Vagina (tissue), 2 donors: ENCODE data around the gene HSD3B2.

Experiments
- CTCF ChIP-seq, 3 experiments: fragments of 450-650 bp in 2 of 3; fragments of 200-600 bp in 1 of 3; sonication (generic) in 1 of 3; IDR thresholded peaks; one replicate each; pipeline ENCODE4 v1.5.1; 2017 to 2019; ENCODE audit warnings: antibody characterized with exemption in 3 of 3, mild to moderate bottlenecking in 2 of 3, moderate library complexity in 2 of 3
- POLR2A ChIP-seq, 2 donors: fragments of 450-650 bp; IDR thresholded peaks; one replicate each; pipeline ENCODE4 v1.6.1; 2017; ENCODE audit warnings: antibody characterized with exemption in 2 of 2, mild to moderate bottlenecking in 2 of 2, moderate library complexity in 2 of 2
- POLR2AphosphoS5 ChIP-seq, 2 donors: sonication (generic); formaldehyde crosslinking; IDR thresholded peaks; one replicate each; pipeline ENCODE4 v1.9.0; 2017; ENCODE audit warnings: antibody characterized with exemption in 2 of 2, mild to moderate bottlenecking in 2 of 2, low read depth in 1 of 2; ENCODE audit not compliant: insufficient read depth in 1 of 2

DNA sequence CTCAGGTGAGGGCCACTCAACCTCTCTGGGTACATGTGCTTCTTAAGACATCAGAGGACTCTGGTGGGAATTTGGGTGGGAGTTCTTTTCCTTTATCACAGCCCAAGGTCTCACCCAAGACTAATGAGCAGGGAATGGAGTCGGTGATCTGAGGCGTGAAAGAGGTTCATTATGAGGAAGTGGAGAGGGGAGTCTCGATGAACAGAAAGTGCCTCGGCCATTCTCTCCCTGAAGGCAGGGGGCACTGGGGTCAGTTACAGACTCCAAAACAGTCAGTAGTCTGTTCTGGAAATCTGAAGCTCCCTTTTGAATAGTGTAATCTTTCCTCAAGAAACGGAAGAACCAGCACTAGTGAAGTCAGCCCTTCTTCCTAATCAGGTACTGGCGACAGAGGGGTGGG is 36.2 kb downstream of the HSD3B2 start:
- no peak for TF ChIP-seq CTCF (IDR thresholded peaks at IDR 0.05)
- no peak for TF ChIP-seq POLR2A (IDR thresholded peaks at IDR 0.05)
- TF ChIP-seq POLR2AphosphoS5 (IDR thresholded peaks at IDR 0.05; ENCODE audit: insufficient read depth in 1 of 2, low read depth in 1 of 2), result no peak
